IMR-90 (cell line): ENCODE data around the gene ESAM.

Experiments used
- BHLHE40 ChIP-seq: fragments of 150-350 bp; IDR thresholded peaks from 2 replicates; pipeline ENCODE4 v1.6.1; 2016; ENCODE audit warnings: mild to moderate bottlenecking, low read depth, low read length
- CEBPB ChIP-seq: IDR thresholded peaks from 2 replicates; pipeline ENCODE4 v1.6.1; 2012; ENCODE audit warnings: low read depth, low read length, improper control_type of control experiment
- CHD1 ChIP-seq: IDR thresholded peaks from 2 replicates; pipeline ENCODE4 v1.6.1; 2012; ENCODE audit warnings: low read depth, low read length, improper control_type of control experiment
- CTCF ChIP-seq: conservative IDR thresholded peaks from 2 replicates; pipeline ENCODE4 v1.5.1; 2012; ENCODE audit warnings: mild to moderate bottlenecking, low read depth, low read length, improper control_type of control experiment
- MXI1 ChIP-seq: IDR thresholded peaks from 2 replicates; pipeline ENCODE4 v1.6.1; 2012; ENCODE audit warnings: low read depth, mild to moderate bottlenecking, low read length, moderate library complexity, borderline replicate concordance
- NFE2L2 ChIP-seq: fragments of 150-350 bp; IDR thresholded peaks from 2 replicates; pipeline ENCODE4 v1.6.1; 2016; ENCODE audit warnings: low read depth, mild to moderate bottlenecking, low read length
- POLR2A ChIP-seq: IDR thresholded peaks from 2 replicates; pipeline ENCODE4 v1.6.1; 2012; ENCODE audit warnings: mild to moderate bottlenecking, low read depth, low read length
- RAD21 ChIP-seq: IDR thresholded peaks from 2 replicates; pipeline ENCODE4 v1.6.1; 2012; ENCODE audit warnings: low read length, improper control_type of control experiment
- RCOR1 ChIP-seq: IDR thresholded peaks from 2 replicates; pipeline ENCODE4 v1.6.1; 2012; ENCODE audit warnings: mild to moderate bottlenecking, low read length, improper control_type of control experiment; ENCODE audit not compliant: insufficient replicate concordance
- RFX5 ChIP-seq: IDR thresholded peaks from 2 replicates; pipeline ENCODE4 v1.8.0; 2012; ENCODE audit warnings: low read depth, mild to moderate bottlenecking, low read length, moderate library complexity

GRCh38 chr11:124753205-124753604 is 8.9 kb downstream of the ESAM start:
- TF ChIP-seq NFE2L2 (no peak), CEBPB (no peak), CTCF (no peak), RAD21 (no peak), POLR2A (no peak), CHD1 (no peak), BHLHE40 (no peak), RCOR1 (no peak), RFX5 (no peak), MXI1 (no peak)
